ENCODE measurements around the gene ENO2. TPM values are rescaled to one million over a fixed set of nuclear protein-coding genes. Genes with fewer than 3 reads are reported as not detected.
A peak's percentile ranks its signal among the peaks of the same experiment; 100 is the strongest.

Gene ENO2
- total RNA-seq, 2 experiments from 2014 or later, result 85.6 to 103 TPM

DNA sequence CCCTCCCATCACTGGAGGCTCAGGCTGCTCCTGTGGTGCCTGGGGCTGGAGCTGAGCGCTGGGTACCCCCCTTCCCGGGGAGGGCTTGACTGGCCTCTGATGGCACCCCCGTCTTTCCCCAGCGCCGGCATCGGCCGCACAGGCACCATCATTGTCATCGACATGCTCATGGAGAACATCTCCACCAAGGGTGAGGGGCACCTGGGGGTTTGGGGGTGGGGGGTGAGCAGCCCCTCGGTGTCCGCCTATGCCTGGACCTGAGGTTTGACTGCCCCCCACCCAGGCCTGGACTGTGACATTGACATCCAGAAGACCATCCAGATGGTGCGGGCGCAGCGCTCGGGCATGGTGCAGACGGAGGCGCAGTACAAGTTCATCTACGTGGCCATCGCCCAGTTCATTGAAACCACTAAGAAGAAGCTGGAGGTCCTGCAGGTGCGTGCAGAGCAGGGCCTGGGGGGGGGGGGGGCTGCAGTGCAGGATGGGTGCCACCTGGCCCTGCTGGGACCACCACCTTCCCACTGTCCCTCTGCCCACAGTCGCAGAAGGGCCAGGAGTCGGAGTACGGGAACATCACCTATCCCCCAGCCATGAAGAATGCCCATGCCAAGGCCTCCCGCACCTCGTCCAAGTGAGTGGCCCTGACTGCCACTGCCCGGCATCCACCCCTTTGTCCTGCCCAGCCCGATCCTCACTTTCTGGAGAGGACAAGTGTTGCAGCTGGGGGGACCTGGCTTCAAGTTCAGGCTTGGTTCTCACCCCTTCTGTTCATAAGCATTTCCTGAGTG, 45.6 kb downstream of the ENO2 start:
- H3K4me3 ChIP-seq (ENCODE audit: low read length), result peak overlapping the region; percentile 50
- H3K27ac ChIP-seq (ENCODE audit: low read depth in 1 of 2, low read length in 2 of 2), result peak overlapping the region; percentile 94 to 96
- H3K4me3 Mint-ChIP-seq, result peak overlapping the region; percentile 90
- H3K27me3 ChIP-seq (ENCODE audit: control insufficient read depth in 1 of 2, insufficient read depth in 2 of 2, low read length in 2 of 2), result no peaks in the 10 kb centered on the region
- ChIA-PET CTCF (interaction anchor here (1.3 to 13.3 kb wide), 6 partner anchors 12 to 149 kb away, joined by 4 to 324 read pairs (median 10); partner anchors contain the start of genes C12orf57, C1RL, PTPN6 and RNU7-1), POLR2A (interaction anchor here (1.1 to 16.4 kb wide), 17 partner anchors 8 to 271 kb away, joined by 3 to 963 read pairs (median 7); partner anchors contain the start of genes C12orf57, C1RL, COPS7A and ENO2)
- H3K36me3 Mint-ChIP-seq (ENCODE audit: low read depth), result peaks cover 70% of the 10 kb centered on the region
- H3K27ac Mint-ChIP-seq, result peak overlapping the region; percentile 97
- intact Hi-C loops (cut with DNase I, micrococcal nuclease), result no loop called here
- peaks cover 50% of the 10 kb centered on the region for H3K36me3 ChIP-seq (ENCODE audit: insufficient read depth, low read length)
- no peaks in the 10 kb centered on the region for H3K9me3 Mint-ChIP-seq
- TF ChIP-seq, protein P1, sequence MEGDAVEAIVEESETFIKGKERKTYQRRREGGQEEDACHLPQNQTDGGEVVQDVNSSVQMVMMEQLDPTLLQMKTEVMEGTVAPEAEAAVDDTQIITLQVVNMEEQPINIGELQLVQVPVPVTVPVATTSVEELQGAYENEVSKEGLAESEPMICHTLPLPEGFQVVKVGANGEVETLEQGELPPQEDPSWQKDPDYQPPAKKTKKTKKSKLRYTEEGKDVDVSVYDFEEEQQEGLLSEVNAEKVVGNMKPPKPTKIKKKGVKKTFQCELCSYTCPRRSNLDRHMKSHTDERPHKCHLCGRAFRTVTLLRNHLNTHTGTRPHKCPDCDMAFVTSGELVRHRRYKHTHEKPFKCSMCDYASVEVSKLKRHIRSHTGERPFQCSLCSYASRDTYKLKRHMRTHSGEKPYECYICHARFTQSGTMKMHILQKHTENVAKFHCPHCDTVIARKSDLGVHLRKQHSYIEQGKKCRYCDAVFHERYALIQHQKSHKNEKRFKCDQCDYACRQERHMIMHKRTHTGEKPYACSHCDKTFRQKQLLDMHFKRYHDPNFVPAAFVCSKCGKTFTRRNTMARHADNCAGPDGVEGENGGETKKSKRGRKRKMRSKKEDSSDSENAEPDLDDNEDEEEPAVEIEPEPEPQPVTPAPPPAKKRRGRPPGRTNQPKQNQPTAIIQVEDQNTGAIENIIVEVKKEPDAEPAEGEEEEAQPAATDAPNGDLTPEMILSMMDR (IDR thresholded peaks at IDR 0.05), result no peak
- peaks cover 81% of the 10 kb centered on the region for H3K4me1 Mint-ChIP-seq (ENCODE audit: low read depth)
- ATAC-seq (ENCODE audit: poor library complexity), result no peak
- H3K9me3 ChIP-seq (ENCODE audit: control insufficient read depth in 1 of 2, insufficient read depth in 1 of 2, low read length in 2 of 2), result no peaks in the 10 kb centered on the region
- no peaks in the 10 kb centered on the region for H3K27me3 Mint-ChIP-seq
- H3K4me1 ChIP-seq (ENCODE audit: insufficient read depth, low read length), result peaks cover 98% of the 10 kb centered on the region
- peak in 1 of 14 experiments; percentile 37 for DNase-seq

DNA sequence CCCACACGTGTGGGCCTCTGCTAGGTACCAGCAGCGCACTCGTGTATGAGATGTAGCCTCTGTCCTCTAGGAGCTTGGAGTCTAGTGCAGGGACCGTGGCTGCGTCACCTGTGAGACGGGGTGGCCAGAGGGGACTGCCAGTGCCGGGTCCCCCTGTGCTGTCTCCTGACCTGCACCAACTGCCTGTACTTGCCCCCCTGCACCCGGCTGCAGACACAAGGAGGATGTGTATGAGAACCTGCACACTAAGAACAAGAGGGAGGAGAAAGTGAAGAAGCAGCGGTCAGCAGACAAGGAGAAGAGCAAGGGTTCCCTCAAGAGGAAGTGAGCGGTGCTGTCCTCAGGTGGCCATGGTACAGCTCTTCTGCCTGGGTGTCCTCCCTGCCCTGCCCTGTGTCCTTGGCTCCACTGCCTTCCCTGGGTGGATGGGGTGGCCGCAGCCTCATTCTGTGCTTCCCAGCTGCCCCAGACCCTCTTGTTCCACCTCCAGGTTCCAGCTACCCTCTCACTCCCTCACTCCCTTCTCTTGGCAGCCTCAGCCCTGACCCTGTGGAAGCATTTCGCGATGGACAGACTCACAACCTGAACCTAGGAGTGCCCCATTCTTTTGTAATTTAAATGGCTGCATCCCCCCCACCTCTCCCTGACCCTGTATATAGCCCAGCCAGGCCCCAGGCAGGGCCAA, 46.4 kb downstream of the ENO2 start:
- no peaks in the 10 kb centered on the region for H3K9me3 ChIP-seq (ENCODE audit: control insufficient read depth in 1 of 2, insufficient read depth in 1 of 2, low read length in 2 of 2)
- Mint-ChIP-seq H3K27me3 (no peaks in the 10 kb centered on the region), H3K36me3 (ENCODE audit: low read depth) (peaks cover 70% of the 10 kb centered on the region), H3K4me1 (ENCODE audit: low read depth) (peaks cover 77% of the 10 kb centered on the region), H3K4me3 (peak overlapping the region; percentile 90), H3K27ac (peak overlapping the region; percentile 97), H3K9me3 (no peaks in the 10 kb centered on the region)
- DNase-seq (peak in 4 of 14 experiments; percentile 39 to 68 (median 60)), ATAC-seq (ENCODE audit: poor library complexity) (no peak)
- intact Hi-C loops (cut with DNase I, micrococcal nuclease), result loop anchor here in 1 of 2 experiments (1.0 kb wide), 2 partner anchors 7 to 16 kb away; partner anchors contain the start of gene C12orf57
- no peaks in the 10 kb centered on the region for H3K27me3 ChIP-seq (ENCODE audit: control insufficient read depth in 1 of 2, insufficient read depth in 2 of 2, low read length in 2 of 2)
- POLR2A ChIA-PET, result interaction anchor here (1.0 to 16.4 kb wide), 11 partner anchors 8 to 358 kb away, joined by 4 to 963 read pairs (median 7); partner anchors contain the start of genes C12orf57, C1RL, ENO2 and LPCAT3
- no peak overlapping the region for H3K4me3 ChIP-seq (ENCODE audit: low read length)
- CTCF ChIA-PET, result interaction anchor here (0.6 to 13.3 kb wide), 9 partner anchors 13 to 125 kb away, joined by 3 to 324 read pairs (median 6); partner anchors contain the start of genes C12orf57, LPCAT3, LRRC23 and PTPN6
- H3K27ac ChIP-seq (ENCODE audit: low read depth in 1 of 2, low read length in 2 of 2), result peak overlapping the region; percentile 94 to 96
- H3K36me3 ChIP-seq (ENCODE audit: insufficient read depth, low read length), result peaks cover 49% of the 10 kb centered on the region
- TF ChIP-seq, protein P1 (IDR thresholded peaks at IDR 0.05), result peak; percentile 13
- peaks cover 95% of the 10 kb centered on the region for H3K4me1 ChIP-seq (ENCODE audit: insufficient read depth, low read length)

DNA sequence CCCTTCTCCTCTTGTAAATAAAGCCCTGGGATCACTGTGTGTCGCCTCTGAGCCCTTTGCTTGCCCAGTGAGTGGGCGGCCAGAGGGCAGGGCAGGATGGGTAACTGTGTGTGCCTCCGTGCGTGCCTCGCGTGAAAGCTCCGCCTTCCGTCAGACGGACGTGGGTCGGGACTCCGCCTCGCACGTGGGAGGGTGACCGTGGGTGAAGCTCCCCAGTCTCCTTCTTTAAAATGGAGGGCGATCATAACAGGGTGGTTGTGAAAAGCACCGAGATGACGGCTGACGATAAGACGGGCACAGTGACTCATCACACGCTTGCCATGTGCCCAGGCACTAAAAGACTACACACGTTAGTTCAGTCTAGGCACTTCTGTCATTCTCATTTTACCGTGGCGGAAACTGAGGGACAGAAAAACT, 46.9 kb downstream of the ENO2 start:
- peak overlapping the region; percentile 29 for H3K4me3 ChIP-seq (ENCODE audit: low read length)
- DNase-seq, result peak; percentile 74 to 98 (median 88)
- no peaks in the 10 kb centered on the region for H3K9me3 ChIP-seq (ENCODE audit: control insufficient read depth in 1 of 2, insufficient read depth in 1 of 2, low read length in 2 of 2)
- POLR2A ChIA-PET, result interaction anchor here (1.0 to 16.4 kb wide), 10 partner anchors 14 to 358 kb away, joined by 4 to 963 read pairs (median 7); partner anchors contain the start of genes C12orf57, C1RL, ENO2 and LPCAT3
- Mint-ChIP-seq H3K36me3 (ENCODE audit: low read depth) (peaks cover 70% of the 10 kb centered on the region), H3K4me3 (peak overlapping the region; percentile 90), H3K27ac (peak overlapping the region; percentile 97), H3K27me3 (no peaks in the 10 kb centered on the region), H3K9me3 (no peaks in the 10 kb centered on the region), H3K4me1 (ENCODE audit: low read depth) (peaks cover 74% of the 10 kb centered on the region)
- intact Hi-C loops (cut with DNase I, micrococcal nuclease), result loop anchor here in 1 of 2 experiments (1.0 kb wide), 2 partner anchors 8 to 17 kb away; partner anchors contain the start of gene C12orf57
- peak; percentile 77 for ATAC-seq (ENCODE audit: poor library complexity)
- no peaks in the 10 kb centered on the region for H3K27me3 ChIP-seq (ENCODE audit: control insufficient read depth in 1 of 2, insufficient read depth in 2 of 2, low read length in 2 of 2)
- TF ChIP-seq, protein P1 (IDR thresholded peaks at IDR 0.05), result no peak
- H3K36me3 ChIP-seq (ENCODE audit: insufficient read depth, low read length), result peaks cover 49% of the 10 kb centered on the region
- peaks cover 90% of the 10 kb centered on the region for H3K4me1 ChIP-seq (ENCODE audit: insufficient read depth, low read length)
- peak overlapping the region; percentile 94 to 96 for H3K27ac ChIP-seq (ENCODE audit: low read depth in 1 of 2, low read length in 2 of 2)
- CTCF ChIA-PET, result interaction anchor here (0.6 to 13.3 kb wide), 10 partner anchors 14 to 126 kb away, joined by 3 to 324 read pairs (median 6); partner anchors contain the start of genes C12orf57, ENO2, LPCAT3 and LRRC23
